ENCODE data around the gene BIK.

The BIK gene

DNA sequence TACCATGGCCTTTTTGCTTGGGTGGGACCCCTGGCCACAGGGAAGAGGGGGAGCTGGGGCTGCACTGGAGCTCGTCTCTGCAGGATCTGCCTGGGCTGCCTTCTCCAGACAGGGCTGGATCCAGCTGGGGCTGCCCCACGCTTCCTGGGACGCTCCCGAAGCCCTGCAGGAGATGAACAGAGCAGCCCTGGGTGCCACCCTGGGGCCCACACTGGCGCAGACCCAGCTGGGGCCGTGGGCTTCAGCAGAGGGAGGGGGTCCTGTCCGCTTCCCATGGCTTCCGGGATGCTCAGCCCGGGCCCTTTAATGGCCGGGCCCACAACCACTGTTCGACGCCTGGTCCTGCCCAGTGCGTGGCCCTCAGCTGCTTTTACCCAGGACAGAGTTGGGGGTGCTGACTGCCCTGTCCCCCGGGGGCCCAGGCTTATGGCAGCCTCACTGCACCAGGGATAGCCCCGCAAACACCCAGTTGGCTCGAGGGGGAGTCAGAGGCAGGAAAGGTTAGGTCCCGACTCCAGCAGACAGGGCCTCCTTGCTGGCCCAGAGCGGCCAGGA lies 52.8 kb downstream of the BIK start:
- Histone ChIP-seq H3K36me3 (peaks cover 56 to 78% (median 70%) of the 10 kb centered on the region in 11 experiments), H3K9me3 (replicated peaks in 1 of 11) (no peaks in the 10 kb centered on the region), H3K27me3 (no peaks in the 10 kb centered on the region), H3K4me1 (peaks cover 45 to 75% (median 63%) of the 10 kb centered on the region in 10 experiments), H3K27ac (peak overlapping the region in 5 of 11 experiments; percentile 3 to 44 (median 31); a peak in 7 of 22 replicates), H3K4me3 (no peak overlapping the region; a peak in 1 of 20 replicates), H3K4me2 (peak overlapping the region; percentile 58 to 77 (median 66)), H4K20me1 (peaks cover 50 to 99% (median 81%) of the 10 kb centered on the region in 11 experiments), H3K9ac (peak overlapping the region in 9 of 11 experiments; percentile 6 to 37 (median 32); a peak in 8 of 22 replicates)
- TF ChIP-seq Cebpa-rat (IDR thresholded peaks at IDR 0.05) = no peak

DNA sequence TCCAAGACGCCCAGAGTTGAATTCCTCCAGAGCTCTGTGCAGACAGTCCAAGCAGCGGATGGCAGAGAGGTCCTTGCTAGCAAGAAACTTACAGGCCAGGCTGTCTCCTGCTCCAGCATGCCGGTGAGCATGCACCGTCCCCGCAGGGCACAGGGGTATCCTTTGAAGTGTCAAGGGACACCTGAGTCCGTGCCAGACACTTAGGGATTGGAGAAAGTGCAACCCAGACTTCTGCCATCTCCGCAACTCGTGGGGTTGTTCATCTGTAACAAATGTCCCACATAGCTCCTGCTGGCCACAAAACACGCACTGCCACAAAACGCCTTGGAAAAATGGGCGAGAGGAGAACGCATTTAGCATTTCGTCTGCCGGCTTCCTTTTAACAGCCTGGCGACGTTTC lies 54.1 kb downstream of the BIK start:
- peak overlapping the region in 2 of 11 experiments; percentile 1 to 52; a peak in 5 of 22 replicates for H3K9ac ChIP-seq

DNA sequence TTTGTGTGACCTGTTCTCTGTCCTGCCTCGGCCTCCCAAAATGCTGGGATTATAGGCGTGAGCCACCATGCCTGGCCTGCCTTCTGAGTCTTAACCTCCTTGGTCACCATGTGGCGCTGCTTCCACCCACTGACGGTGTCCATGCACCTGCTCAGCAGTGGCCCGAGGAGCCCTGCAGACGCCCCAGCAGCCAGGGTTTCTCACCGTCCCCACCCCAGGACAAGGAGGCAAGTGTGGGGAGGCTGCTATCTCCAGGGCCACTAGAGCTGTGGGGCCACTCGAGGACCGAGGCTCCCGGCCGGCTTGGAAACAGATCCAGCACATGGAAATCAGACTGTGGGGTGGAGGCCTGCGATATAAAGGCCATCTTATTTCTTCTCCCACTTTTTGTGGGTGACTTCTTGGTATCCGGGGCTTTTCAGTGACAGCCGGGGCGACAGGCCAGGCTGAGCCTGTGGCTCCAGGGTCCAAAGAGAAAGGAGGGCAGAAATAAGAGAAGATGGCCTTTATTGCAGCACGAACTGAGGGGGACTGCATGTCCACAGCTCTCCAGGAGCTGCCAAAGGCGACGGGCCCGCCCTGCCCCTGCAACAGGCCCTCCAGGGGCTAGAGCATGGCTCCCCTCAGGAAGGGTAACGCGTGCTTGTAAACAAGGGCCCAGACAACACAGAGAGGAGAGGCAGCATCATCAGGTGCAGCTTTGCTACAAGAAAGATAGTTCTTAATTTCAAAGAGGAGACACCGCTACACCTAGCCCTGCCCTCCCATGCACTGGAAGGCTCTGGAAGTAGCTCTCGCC lies 55.8 kb downstream of the BIK start:
- Histone ChIP-seq H3K4me1 (peaks cover 43 to 70% (median 60%) of the 10 kb centered on the region in 10 experiments), H3K4me3 (no peak overlapping the region), H3K36me3 (peaks cover 51 to 78% (median 67%) of the 10 kb centered on the region in 11 experiments), H3K9me3 (replicated peaks in 1 of 11) (no peaks in the 10 kb centered on the region), H3K27ac (no peak overlapping the region), H3K27me3 (no peaks in the 10 kb centered on the region), H4K20me1 (peaks cover 21 to 99% (median 67%) of the 10 kb centered on the region in 11 experiments), H3K4me2 (0 out of 22 replicates have a peak overlapping the region, but pooled peaks of 1 of the 11 experiments have one; percentile 65), H3K9ac (no peak overlapping the region)
- no peak for TF ChIP-seq Cebpa-rat (IDR thresholded peaks at IDR 0.05)

More for the DNA sequence above, 54.1 kb downstream of the BIK start:
- peaks cover 37 to 99% (median 81%) of the 10 kb centered on the region in 11 experiments for H4K20me1 ChIP-seq
- H3K9me3 ChIP-seq (replicated peaks in 1 of 11) = no peaks in the 10 kb centered on the region
- TF ChIP-seq Cebpa-rat (IDR thresholded peaks at IDR 0.05) = no peak
- H3K27me3 ChIP-seq = no peaks in the 10 kb centered on the region
- H3K27ac ChIP-seq = no peak overlapping the region; a peak in 1 of 22 replicates
- no peak overlapping the region for H3K4me3 ChIP-seq
- H3K4me1 ChIP-seq = peaks cover 43 to 75% (median 62%) of the 10 kb centered on the region in 10 experiments
- peaks cover 53 to 78% (median 67%) of the 10 kb centered on the region in 11 experiments for H3K36me3 ChIP-seq
- H3K4me2 ChIP-seq = peak overlapping the region; percentile 58 to 77 (median 66)

DNA sequence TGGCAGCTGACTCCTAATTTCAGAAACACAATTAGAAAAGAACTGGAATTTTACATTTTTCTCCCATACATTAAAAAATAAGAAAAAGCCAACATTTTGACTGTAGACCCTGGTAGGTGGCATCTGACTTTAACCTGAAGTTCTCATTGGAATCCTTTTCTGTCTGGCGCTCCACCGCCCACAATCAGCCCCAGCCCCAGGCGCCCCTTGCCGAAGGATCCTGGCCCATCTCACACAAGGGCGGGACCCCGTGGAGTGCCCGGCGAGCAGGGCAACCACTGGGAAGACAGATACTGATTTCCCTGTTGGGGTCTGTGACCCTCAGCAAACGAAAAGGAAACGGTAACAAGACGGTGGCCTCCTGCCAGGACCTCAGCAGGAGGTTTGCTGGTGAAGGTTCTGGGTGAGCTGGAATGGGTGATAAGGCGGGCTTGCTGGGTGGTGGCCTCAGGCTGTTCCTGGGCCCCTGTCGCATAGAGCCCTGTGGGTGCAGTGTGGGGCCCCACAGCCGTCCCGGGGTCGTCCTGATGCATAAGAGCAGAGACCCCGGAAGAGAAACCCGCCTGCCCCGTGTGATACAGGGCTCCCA lies 56.5 kb downstream of the BIK start:
- TF ChIP-seq Cebpa-rat (IDR thresholded peaks at IDR 0.05) = no peak
- no peaks in the 10 kb centered on the region for H3K9me3 ChIP-seq (replicated peaks in 1 of 11)
- H3K4me1 ChIP-seq = peaks cover 43 to 77% (median 66%) of the 10 kb centered on the region in 10 experiments
- no peak overlapping the region for H3K27ac ChIP-seq
- no peak overlapping the region for H3K4me3 ChIP-seq
- no peaks in the 10 kb centered on the region for H3K27me3 ChIP-seq
- no peak overlapping the region for H3K4me2 ChIP-seq
- H4K20me1 ChIP-seq = peaks cover 21 to 99% (median 62%) of the 10 kb centered on the region in 11 experiments
- H3K36me3 ChIP-seq = peaks cover 48 to 78% (median 69%) of the 10 kb centered on the region in 11 experiments
- no peak overlapping the region for H3K9ac ChIP-seq

DNA sequence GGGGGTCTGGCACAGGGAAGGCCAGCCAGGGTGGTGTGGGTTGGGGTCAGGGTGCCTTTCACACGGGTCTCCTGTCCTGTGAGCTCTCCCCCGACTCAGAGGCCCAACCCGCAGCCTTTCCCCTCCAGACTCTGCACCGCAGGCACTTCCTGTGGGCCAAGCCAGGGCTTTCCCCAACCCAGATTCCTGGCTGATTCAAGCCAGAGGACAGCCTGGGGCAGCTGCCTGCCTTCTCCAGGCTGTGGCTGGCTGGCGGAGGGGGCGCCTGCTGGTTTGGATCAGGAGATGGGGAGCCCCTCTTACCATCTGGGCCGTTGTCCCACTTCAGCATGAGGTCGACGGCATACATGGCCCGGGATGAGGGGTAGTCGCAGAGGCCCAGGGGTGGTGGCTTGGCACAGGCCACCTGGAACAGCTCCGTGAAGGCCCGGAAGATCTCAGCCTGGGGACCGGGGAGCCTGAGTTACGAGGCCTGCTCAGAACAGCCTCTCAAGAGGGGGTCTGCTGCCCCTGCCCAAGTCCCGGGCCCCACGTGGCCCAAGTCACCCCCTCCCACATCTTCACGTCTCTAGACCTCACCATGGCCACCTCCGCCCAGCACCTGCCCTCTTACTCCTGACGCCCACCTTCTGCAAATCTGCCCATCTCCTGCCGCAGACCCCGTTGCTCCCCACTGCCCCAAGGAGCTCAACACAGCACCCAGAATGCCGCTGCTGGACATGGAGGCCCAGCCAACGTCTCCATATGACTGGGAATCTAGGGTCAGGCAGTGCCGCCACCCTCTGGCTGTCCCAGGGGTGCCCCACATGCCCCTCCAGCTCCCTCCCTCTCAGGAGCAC lies 58.1 kb downstream of the BIK start:
- Histone ChIP-seq H4K20me1 (peaks cover 5 to 96% (median 47%) of the 10 kb centered on the region in 11 experiments; a peak in 21 of 22 replicates), H3K9ac (peak overlapping the region in 5 of 11 experiments; percentile 30 to 57 (median 36); a peak in 8 of 22 replicates), H3K4me1 (peaks cover 28 to 65% (median 53%) of the 10 kb centered on the region in 10 experiments), H3K9me3 (replicated peaks in 1 of 11) (no peaks in the 10 kb centered on the region), H3K27ac (peak overlapping the region in 3 of 11 experiments; percentile 4 to 34 (median 15); a peak in 1 of 22 replicates), H3K27me3 (no peaks in the 10 kb centered on the region), H3K36me3 (peaks cover 47 to 78% (median 75%) of the 10 kb centered on the region in 11 experiments), H3K4me3 (no peak overlapping the region), H3K4me2 (peak overlapping the region in 9 of 11 experiments; percentile 8 to 38 (median 26); a peak in 11 of 22 replicates)
- no peak for TF ChIP-seq Cebpa-rat (IDR thresholded peaks at IDR 0.05)

DNA sequence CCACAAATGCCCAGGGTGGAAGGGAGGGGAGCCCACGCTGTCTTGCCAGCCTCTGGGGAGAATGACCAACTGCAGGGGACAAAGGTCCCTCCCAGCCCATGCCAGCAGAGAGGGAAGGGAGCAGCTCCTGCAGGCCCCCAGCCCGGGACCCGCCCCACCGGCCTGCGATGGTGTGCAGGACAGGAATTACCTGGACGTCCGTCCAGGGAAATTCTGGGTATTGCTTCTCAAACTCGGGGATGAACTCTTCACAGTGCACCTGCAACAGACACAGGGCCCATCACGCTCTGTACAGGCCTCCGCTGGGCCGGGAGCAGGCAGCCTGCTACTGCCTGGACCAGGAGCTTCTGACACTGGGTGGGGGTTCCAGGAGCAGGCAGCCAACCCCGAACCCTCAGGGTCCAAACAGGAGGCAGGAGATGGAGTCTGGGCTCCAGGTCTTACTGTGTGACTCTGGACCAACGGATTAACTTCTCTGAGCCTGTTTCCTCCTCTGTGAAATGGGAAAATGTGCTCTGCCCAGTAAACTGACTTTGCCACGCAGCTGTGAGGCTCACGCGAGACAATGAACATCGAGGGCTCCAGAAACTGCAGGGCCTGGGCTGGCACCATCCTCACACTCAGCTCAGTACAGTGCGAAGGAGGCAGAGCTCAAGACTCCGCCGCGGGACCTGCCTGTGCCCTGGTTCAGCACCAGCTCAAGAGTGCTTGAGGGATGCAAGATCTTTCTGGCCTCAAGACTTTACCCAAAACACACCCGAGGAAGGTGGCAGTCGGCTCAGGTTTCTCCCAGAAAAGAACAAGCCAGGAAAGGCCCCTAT lies 59.0 kb downstream of the BIK start:
- H3K4me1 ChIP-seq = peaks cover 20 to 57% (median 44%) of the 10 kb centered on the region in 10 experiments

DNA sequence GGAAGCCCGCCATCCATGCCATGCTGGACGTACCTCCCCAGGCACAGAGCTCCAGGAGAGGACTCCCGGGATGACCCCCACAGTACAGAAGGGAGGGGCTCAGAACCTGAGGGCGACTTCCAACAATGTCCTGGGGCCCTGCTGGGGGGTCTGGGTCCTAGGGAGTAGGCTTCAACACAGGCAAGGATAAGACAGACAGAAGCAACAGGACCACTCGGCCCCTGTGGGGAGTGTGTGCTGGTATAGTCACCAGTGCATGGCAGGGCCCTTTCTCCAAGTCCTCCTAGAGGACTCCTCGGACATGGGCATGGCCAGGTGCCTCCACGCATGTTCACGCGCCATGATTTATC lies 59.6 kb downstream of the BIK start:
- no peak overlapping the region for H3K27ac ChIP-seq
- peaks cover 14 to 51% (median 39%) of the 10 kb centered on the region in 10 experiments for H3K4me1 ChIP-seq
- peaks cover 0 to 96% (median 35%) of the 10 kb centered on the region in 11 experiments; a peak in 12 of 22 replicates for H4K20me1 ChIP-seq
- H3K4me2 ChIP-seq = no peak overlapping the region
- peaks cover 60 to 92% (median 89%) of the 10 kb centered on the region in 11 experiments for H3K36me3 ChIP-seq
- no peak for TF ChIP-seq Cebpa-rat (IDR thresholded peaks at IDR 0.05)
- H3K4me3 ChIP-seq = no peak overlapping the region
- H3K27me3 ChIP-seq = no peaks in the 10 kb centered on the region
- H3K9me3 ChIP-seq (replicated peaks in 1 of 11) = no peaks in the 10 kb centered on the region
- H3K9ac ChIP-seq = no peak overlapping the region

More for the DNA sequence above, 59.0 kb downstream of the BIK start:
- TF ChIP-seq Cebpa-rat (IDR thresholded peaks at IDR 0.05) = no peak
- peaks cover 55 to 86% (median 84%) of the 10 kb centered on the region in 11 experiments for H3K36me3 ChIP-seq
- 0 out of 22 replicates have a peak overlapping the region, but pooled peaks of 1 of the 11 experiments have one; percentile 15 for H3K27ac ChIP-seq
- H4K20me1 ChIP-seq = peaks cover 1 to 96% (median 38%) of the 10 kb centered on the region in 11 experiments; a peak in 18 of 22 replicates
- H3K9me3 ChIP-seq (replicated peaks in 1 of 11) = no peaks in the 10 kb centered on the region
- no peak overlapping the region for H3K4me3 ChIP-seq
- peak overlapping the region in 4 of 11 experiments; percentile 24 to 57 (median 45); a peak in 3 of 22 replicates for H3K9ac ChIP-seq
- H3K27me3 ChIP-seq = no peaks in the 10 kb centered on the region
- peak overlapping the region in 5 of 11 experiments; percentile 8 to 38 (median 15); a peak in 4 of 22 replicates for H3K4me2 ChIP-seq

Data from BLaER1 treated with 17β-estradiol and CSF1 and Interleukin-3, amounts not matched to agents 10 nM and 100 nM (cell line).